Hematopoietic multipotent progenitor cell (in vitro differentiated cells): Measurements from ENCODE around the gene ADGRD2. TPM values are rescaled to one million over a fixed set of nuclear protein-coding genes. Genes with fewer than 3 reads are reported as not detected.

ENCODE experiments used
- DNase-seq, 3 donors: peaks; one replicate each; pipeline ENCODE4 v3.0.0-alpha.2; 2011 to 2015; ENCODE audit warnings: low read depth in 2 of 3, low spot score in 2 of 3
- total RNA-seq: library from RNA; depleted of rRNA; stranded (reverse); fragments of >200 nt; gene quantifications from one replicate; pipeline ENCODE4 v1.2.3, GENCODE V29; 2012

Gene ADGRD2
- total RNA-seq, 1 donor: under 0.01 TPM

DNA sequence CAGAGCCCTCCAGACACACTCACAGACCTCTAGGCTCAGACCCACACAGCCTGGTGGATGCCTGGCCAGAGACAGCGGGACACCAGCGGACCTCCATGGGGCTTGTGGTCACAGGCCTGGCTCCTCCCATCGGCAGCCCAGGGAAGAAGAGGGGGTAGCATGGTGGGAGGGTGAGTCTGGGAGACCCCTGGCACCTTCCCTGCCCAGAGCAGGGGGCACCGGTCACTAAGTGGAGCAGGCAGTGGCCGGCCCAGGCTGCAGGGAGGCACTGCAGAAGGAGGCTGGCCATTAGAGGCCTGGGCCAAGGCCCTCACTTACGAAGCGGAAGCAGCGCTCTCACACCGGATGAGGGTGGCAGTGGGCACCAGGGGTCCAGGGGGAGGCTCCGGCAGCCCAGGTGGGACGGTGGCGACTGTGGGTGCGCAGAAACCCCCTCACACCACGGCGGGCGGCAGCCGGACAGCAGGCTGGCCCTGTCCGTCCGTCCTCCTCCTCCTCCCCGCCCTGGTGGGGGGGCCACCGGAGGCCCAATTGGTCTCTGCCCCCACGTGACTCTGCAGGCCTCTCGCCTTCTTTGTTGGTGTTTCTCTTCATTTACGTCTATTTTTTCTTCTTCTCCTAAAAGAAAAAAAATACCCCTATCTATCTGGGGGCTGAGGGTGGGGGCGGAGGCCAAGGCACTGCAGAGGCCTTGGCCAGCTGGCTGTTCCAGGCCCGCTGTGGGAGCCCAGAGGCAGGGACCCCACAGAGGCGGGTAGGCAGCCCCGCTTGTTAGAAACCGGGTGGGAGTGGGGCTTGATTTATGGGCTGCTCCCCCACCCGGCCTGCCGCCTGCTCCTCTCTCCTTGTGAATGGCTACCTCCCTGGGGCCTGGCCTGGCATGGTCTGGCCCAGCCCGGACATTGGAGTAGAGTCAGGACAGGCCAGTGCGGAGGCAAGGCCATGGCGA lies 57.0 kb downstream of the ADGRD2 start, which contains the start of gene NR5A1:
Gene NR5A1 (minus strand): TSS at position 469 of the 949 bp plus-strand sequence. CDS start 4,004 bp downstream, outside the sequence.
- no peak for DNase-seq

- peak in 1 of 3 donors; percentile 60 for DNase-seq
Measured at GRCh38 chr9:124507880-124508423, 57.7 kb downstream of the ADGRD2 start.

DNA sequence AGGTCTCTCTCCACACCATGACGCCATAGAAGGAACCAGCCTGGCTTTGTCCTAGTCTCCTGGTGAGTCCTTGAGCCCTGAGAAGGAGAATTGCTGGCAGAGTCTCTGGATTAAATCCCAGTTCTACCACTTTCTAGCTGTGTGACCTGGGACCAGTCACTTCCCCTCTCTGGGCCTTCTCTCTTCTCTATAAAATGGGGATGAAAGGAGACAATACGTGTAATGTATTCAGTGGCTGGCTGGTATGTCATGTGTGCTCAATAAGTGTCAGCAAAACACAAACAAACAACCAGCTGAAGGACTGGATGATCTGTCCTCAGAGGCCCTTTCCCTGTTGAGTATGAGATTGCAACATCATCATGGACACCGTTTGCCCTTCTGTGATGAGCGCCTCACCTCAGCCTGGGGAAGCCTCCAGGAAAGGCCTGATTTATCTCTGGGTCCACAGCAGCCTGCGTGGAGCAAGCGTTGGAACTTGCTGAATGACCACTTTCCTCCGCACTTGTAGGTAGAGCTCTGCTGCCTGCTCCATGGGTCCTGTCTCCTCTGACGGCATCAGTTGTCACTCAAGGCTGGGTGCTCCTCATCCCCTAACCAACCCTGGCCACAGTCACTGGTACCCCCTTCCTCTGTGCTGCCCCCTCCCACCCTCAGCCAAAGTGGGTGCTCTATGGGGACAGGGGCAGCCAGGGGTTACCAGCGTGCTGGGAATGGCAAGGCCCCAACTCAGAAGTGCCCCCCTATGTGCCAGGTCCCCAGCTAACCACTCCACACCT lies 60.6 kb downstream of the ADGRD2 start:
- no peak for DNase-seq

DNA sequence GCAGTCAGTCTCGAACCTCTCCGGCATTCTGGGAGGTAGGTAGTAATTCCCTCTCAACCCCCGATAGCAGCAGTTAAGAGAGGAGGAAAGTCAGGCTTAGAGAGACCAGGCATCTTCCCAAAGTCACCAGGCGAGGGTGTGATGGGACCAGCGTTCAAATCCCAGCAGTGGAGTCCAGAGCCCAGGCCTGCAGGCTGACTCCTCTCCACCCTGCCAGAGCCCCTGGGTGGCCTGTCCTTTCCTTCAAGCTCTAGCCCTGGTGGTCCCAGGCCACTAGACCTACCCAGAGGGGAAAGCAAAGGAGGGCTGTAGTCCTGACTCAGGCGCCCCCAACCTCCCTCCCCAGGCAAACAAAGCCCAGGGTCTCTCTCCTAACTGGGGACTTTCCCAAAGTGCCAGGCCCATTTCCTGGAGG lies 61.2 kb downstream of the ADGRD2 start:
- no peak for DNase-seq

DNA sequence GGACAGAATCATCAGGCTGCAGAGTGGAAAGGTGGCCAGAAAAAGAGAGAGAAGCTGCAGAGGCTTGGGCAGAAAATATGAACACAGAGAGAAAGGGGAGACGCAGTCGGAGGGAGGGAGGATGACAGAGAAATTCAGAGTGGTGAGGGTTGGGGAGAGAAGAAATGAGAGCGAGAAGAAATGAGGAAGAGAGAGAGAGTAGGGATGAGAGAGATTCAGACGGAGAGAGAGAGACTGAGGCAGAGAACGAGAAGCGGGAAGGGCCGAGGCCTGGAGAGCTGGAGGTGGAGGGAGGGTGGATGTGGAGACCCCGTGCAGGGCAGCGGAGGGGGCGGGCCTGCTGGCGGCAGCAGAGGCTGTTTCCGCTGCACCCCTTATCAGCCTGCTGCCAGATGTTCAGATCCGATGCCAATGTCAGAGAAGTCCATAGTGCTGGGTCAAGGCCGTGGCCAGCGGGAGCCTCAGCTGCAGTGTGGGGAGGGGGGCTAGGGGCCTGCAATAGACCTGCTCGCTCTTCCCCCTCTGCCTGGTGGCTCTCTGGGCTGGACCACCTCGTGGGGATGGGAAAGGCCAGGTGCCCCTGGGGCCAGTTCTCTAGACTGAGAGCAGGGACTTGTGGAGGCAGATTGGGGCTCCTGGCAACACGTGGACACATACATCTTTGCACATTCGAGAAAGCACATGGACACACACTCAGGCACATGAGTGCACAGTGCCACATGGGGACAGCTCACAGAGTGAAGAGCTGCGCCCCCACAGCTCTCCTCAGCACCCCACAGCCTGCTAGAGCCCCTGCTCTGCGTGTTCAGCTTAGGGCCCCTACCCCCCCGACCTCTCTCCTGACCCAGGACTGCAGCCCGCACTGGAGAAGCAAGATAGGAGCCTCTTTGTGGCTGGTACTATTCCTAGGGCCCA lies 61.9 kb downstream of the ADGRD2 start:
- peak in 2 of 3 donors; percentile 83 to 84 for DNase-seq

- DNase-seq: peak in 1 of 3 donors; percentile 26
Measured at GRCh38 chr9:124512806-124513204, 62.6 kb downstream of the ADGRD2 start.

DNA sequence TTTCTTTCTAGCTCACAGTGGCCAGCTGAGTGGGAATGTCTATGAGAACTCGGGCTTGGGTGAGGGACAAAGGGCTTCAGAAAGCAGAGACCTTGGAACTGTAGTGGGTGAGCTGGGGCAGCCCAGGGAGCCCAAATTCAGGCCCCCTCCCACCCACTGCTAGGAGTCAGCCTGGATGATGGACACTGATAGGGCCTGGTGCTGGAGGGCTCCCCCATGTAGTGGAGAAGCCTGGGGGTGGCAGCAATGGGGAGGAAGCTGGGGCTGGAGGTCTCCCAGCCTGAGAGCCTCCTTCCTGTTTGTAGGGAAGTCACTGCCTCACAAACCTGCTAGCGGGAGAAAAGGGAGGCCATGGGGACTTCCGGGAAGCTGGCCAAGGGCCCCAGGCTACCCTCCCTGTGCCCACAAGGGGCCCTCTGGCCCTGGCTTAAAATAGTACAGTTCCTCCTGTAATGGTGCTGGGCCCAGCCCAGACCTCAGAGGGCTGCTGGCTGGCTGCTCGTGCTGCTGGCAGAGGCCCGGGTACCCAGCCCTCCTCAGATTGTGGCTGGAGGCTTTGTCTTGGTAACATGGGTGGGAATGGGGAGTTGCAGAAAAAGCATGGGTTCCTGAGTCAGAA lies 63.2 kb downstream of the ADGRD2 start:
- peak in 1 of 3 donors; percentile 39 for DNase-seq

DNA sequence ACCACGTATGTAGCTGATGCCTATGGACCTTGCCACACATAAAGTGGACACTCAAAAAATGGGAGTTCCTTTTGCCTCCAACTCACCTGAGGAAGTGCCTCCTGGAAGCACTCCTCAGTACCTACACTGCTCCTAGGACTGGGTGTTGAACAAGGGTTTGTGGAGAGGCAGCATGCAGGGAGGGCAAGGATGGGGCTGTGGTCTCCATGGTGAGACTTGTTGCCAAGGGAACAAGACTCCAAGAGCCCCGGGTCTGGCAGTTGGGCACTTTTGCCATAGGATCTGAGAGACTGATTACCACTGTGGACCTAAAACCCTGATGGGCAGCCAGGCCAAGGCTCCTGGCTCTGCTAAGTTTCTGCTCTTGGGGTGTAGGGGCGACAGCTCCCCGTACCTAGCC lies 63.9 kb downstream of the ADGRD2 start:
- no peak for DNase-seq

DNA sequence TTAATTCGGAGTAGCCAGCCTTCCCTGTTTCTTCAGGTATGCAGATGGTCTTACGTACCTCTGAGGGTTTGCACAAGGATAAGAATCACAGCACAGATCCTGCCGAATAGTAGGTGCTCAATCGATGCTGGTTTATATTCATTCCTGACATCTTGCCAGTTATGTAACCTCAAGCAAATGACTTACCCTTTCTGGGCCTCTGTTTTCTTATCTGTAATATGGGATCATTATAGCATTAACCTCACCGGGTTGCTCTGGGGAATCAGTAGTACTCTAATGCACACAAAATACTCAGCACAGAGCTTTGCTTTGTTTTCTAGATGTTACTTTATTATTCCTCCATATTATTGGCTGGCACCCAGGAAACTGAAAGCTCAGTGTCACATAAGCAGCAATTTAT lies 64.6 kb downstream of the ADGRD2 start:
- no peak for DNase-seq

DNA sequence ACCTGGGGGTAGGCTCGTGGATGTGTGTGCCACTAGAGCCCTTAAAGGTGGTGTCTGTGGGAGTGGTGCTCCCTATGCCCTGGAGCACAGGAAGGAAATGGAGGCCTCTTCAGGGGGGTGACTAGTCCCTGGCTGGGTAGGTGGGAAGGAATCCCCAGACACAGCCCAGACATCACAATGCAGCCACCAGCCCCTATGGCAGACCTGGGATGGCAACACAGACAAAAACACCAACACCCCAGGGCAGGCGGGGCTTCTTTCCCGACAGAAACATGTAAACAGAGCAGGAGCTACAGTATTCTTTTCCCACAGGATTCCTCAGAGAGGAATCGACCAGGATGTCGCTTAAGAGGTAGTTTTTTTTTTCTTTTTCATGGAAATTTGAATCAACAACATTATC lies 67.3 kb downstream of the ADGRD2 start:
- no peak for DNase-seq

DNA sequence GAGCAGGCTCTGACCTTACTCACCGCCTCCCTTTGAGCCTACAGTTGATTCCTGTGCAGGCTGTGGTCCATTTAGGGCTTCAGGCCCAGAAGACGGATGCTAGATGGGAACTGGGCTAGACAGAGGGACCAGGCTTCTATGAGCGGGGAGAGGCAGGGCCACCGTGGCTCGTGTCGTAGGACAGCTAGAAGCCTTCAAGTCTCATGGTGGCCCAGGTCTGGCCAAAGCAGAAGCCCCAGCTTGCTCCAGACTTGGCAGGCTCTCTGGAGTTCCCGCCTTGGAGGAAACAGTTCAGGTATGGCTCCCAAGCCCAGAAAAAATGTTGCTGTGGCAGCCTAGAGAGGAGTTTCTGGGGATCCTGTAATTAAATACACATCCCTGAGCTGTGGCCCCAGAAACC lies 67.9 kb downstream of the ADGRD2 start:
- DNase-seq: no peak

- DNase-seq: no peak
Measured at GRCh38 chr9:124520206-124520596, 70.0 kb downstream of the ADGRD2 start.

GRCh38 chr9:124521142-124521541 lies 70.9 kb downstream of the ADGRD2 start:
- no peak for DNase-seq

DNA sequence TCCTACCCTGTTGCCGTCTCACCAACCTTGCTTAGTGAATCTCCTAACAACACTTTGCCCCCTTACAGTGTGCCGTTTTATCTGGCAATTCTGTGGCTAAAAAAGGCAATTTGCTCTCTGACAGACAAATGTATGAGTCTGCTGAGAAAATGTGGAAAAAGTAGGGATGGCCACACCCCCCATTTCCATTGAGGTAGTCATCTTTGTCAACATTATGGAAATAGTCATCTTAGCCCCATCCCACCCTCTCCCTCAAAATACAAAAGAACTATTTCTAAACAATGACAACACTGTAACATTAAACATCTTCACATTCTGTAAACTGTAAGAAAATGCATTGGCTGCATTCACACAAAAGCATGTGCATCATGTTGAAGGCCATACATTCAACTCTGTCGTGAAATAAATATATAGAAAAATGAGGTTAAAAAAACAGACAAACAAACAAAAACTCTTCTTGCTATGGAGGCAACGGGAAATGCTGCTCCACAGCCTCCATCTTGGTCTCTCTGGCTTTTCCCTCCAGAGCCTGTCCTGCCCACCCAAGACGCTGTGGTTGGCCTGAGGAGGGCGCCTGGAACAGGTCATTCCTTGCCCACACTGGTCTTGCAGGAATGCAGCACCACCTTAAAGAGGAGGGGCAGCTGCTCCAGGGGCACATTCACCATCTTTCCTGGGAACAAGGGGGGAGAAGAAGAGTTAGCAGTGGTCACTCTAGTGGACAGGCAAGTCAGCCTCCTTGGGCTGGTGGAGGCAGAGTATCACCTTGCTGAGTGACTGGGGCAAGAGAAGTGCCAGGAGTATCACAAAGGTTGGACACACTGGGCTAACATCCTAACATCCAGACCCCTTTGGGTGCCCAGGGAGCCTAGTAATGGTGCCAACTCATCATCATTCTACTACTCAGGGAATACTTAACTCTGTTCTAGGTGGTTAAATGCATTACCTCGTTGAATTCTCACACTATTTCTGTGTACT lies 72.2 kb downstream of the ADGRD2 start:
- no peak for DNase-seq

- DNase-seq: no peak
Measured at GRCh38 chr9:124526174-124526573, 75.9 kb downstream of the ADGRD2 start.

GRCh38 chr9:124527781-124528180 lies 77.5 kb downstream of the ADGRD2 start:
- no peak for DNase-seq
